H9 (cell line): ENCODE results near the gene ZFP57. TPM values are rescaled to one million over a fixed set of nuclear protein-coding genes. Genes with fewer than 3 reads are reported as not detected.

Experiments
- DNase-seq: peaks from one replicate; pipeline ENCODE4 v3.0.0-alpha.2; 2017
- H2AFZ ChIP-seq: one replicate; pipeline ENCODE4 v1.6.1; 2013; ENCODE audit warnings: mild to moderate bottlenecking, low read length, control low read depth, moderate library complexity
- H2AK5ac ChIP-seq: 2 replicates; pipeline ENCODE4 v1.6.1; 2013; ENCODE audit warnings: low read length, control low read depth, mixed read lengths; ENCODE audit not compliant: insufficient read length
- H2BK120ac ChIP-seq: one replicate; pipeline ENCODE4 v1.6.1; 2013; ENCODE audit warnings: low read depth, mild to moderate bottlenecking, low read length, control low read depth, inconsistent platforms; ENCODE audit not compliant: poor library complexity, severe bottlenecking
- H2BK12ac ChIP-seq: 2 replicates; pipeline ENCODE4 v1.6.1; 2013; ENCODE audit warnings: low read length, control low read depth, mixed read lengths, low read depth; ENCODE audit not compliant: insufficient read length
- H2BK15ac ChIP-seq: 2 replicates; pipeline ENCODE4 v1.6.1; 2013; ENCODE audit warnings: low read depth, low read length, control low read depth
- H2BK20ac ChIP-seq: one replicate; pipeline ENCODE4 v1.6.1; 2013; ENCODE audit warnings: low read depth, mild to moderate bottlenecking, low read length, control low read depth, inconsistent platforms; ENCODE audit not compliant: poor library complexity, severe bottlenecking
- H2BK5ac ChIP-seq: 2 replicates; pipeline ENCODE4 v1.6.1; 2013; ENCODE audit warnings: low read length, control low read depth, mixed read lengths; ENCODE audit not compliant: insufficient read length
- H3K14ac ChIP-seq: 2 replicates; pipeline ENCODE4 v1.6.1; 2013; ENCODE audit warnings: low read length, control low read depth; ENCODE audit not compliant: insufficient read depth
- H3K18ac ChIP-seq: 2 replicates; pipeline ENCODE4 v1.6.1; 2013; ENCODE audit warnings: low read depth, mild to moderate bottlenecking, mixed read lengths, low read length, control low read depth; ENCODE audit not compliant: insufficient read length
- H3K23ac ChIP-seq: 2 replicates; pipeline ENCODE4 v1.6.1; 2013; ENCODE audit warnings: low read length, control low read depth, mixed read lengths, low read depth; ENCODE audit not compliant: insufficient read length
- H3K23me2 ChIP-seq: 2 replicates; pipeline ENCODE4 v1.6.1; 2013; ENCODE audit warnings: low read depth, mild to moderate bottlenecking, mixed read lengths, low read length, control low read depth; ENCODE audit not compliant: insufficient read length, poor library complexity, severe bottlenecking
- H3K27ac ChIP-seq: 2 replicates; pipeline ENCODE4 v1.5.1; 2013; ENCODE audit warnings: low read length, control low read depth, mixed read lengths, low read depth; ENCODE audit not compliant: insufficient read length
- H3K27me3 ChIP-seq: 2 replicates; pipeline ENCODE4 v1.6.1; 2013; ENCODE audit warnings: low read length, control low read depth, inconsistent platforms; ENCODE audit not compliant: insufficient read depth
- H3K4ac ChIP-seq: 2 replicates; pipeline ENCODE4 v1.6.1; 2013; ENCODE audit warnings: low read depth, mild to moderate bottlenecking, control low read depth, inconsistent platforms, low read length, moderate library complexity
- H3K4me1 ChIP-seq: 2 replicates; pipeline ENCODE4 v1.6.1; 2013; ENCODE audit warnings: low read length, control low read depth, inconsistent platforms; ENCODE audit not compliant: insufficient read depth
- H3K4me2 ChIP-seq: 2 replicates; pipeline ENCODE4 v1.6.1; 2013; ENCODE audit warnings: low read length, control low read depth, mixed read lengths; ENCODE audit not compliant: insufficient read length, insufficient read depth
- H3K56ac ChIP-seq: 2 replicates; pipeline ENCODE4 v1.6.1; 2013; ENCODE audit warnings: low read depth, mild to moderate bottlenecking, mixed read lengths, low read length, control low read depth; ENCODE audit not compliant: insufficient read length
- H3K79me1 ChIP-seq: 2 replicates; pipeline ENCODE4 v1.6.1; 2013; ENCODE audit warnings: low read depth, mild to moderate bottlenecking, moderate library complexity, low read length, control low read depth, inconsistent platforms; ENCODE audit not compliant: insufficient read depth, poor library complexity, severe bottlenecking
- H3K79me2 ChIP-seq: 2 replicates; pipeline ENCODE4 v1.6.1; 2013; ENCODE audit warnings: low read length, control low read depth, inconsistent platforms; ENCODE audit not compliant: insufficient read depth
- H3K9ac ChIP-seq: 2 replicates; pipeline ENCODE4 v1.6.1; 2013; ENCODE audit warnings: low read length, control low read depth, mixed read lengths; ENCODE audit not compliant: insufficient read length; ENCODE audit errors: extremely low read depth
- H3K9me3 ChIP-seq: one replicate; pipeline ENCODE4 v1.6.1; 2013; ENCODE audit warnings: low read depth, low read length, inconsistent platforms; ENCODE audit not compliant: control insufficient read depth
- H3T11ph ChIP-seq: one replicate; pipeline ENCODE4 v1.6.1; 2013; ENCODE audit warnings: mild to moderate bottlenecking, low read length, control low read depth, inconsistent platforms
- H4K20me1 ChIP-seq: one replicate; pipeline ENCODE4 v1.6.1; 2013; ENCODE audit not compliant: control insufficient read depth, insufficient read length, insufficient read depth
- H4K5ac ChIP-seq: 2 replicates; pipeline ENCODE4 v1.6.1; 2013; ENCODE audit warnings: low read depth, mild to moderate bottlenecking, mixed read lengths, low read length, control low read depth; ENCODE audit not compliant: insufficient read length
- H4K8ac ChIP-seq: replicated peaks from 2 replicates; pipeline ENCODE4 v1.6.1; 2013; ENCODE audit warnings: low read length, control low read depth, mixed read lengths, low read depth; ENCODE audit not compliant: insufficient read length
- H4K91ac ChIP-seq: 2 replicates; pipeline ENCODE4 v1.6.1; 2013; ENCODE audit warnings: low read depth, mild to moderate bottlenecking, moderate library complexity, mixed read lengths, low read length, control low read depth; ENCODE audit not compliant: insufficient read length
- H3K27ac Mint-ChIP-seq, 3 experiments: 2 replicates in 2 of 3; 3 replicates in 1 of 3; pipeline ENCODE4 v1.8.0; 2020 to 2021; ENCODE audit warnings: mixed read lengths in 3 of 3, mild to moderate bottlenecking in 1 of 3, moderate library complexity in 1 of 3
- H3K27me3 Mint-ChIP-seq: 2 replicates; pipeline ENCODE4 v1.8.0; 2021; ENCODE audit warnings: low read depth, mild to moderate bottlenecking, moderate library complexity, mixed read lengths
- H3K36me3 Mint-ChIP-seq, 3 experiments: 2 replicates in 2 of 3; 3 replicates in 1 of 3; pipeline ENCODE4 v1.8.0; 2020 to 2021; ENCODE audit warnings: low read depth in 3 of 3, mixed read lengths in 3 of 3; ENCODE audit not compliant: insufficient read depth in 1 of 3
- H3K4me1 Mint-ChIP-seq, 2 experiments: 2 replicates each; pipeline ENCODE4 v1.8.0; 2020; ENCODE audit warnings: mixed read lengths in 2 of 2
- H3K4me3 Mint-ChIP-seq, 2 experiments: 2 replicates in 1 of 2; 3 replicates in 1 of 2; pipeline ENCODE4 v1.8.0; 2020 to 2021; ENCODE audit warnings: mild to moderate bottlenecking in 2 of 2, mixed read lengths in 2 of 2, moderate library complexity in 1 of 2
- H3K9me3 Mint-ChIP-seq, 2 experiments: 2 replicates in 1 of 2; 3 replicates in 1 of 2; pipeline ENCODE4 v1.8.0; 2020; ENCODE audit warnings: mild to moderate bottlenecking in 2 of 2, mixed read lengths in 2 of 2, moderate library complexity in 1 of 2
- WGBS: extraction: QIAGEN DNeasy Blood & Tissue Kit; methylation state at CpG from one replicate; pipeline ENCODE4 v1.1.7; 2013; ENCODE audit warnings: missing lambda C conversion rate, low lambda C conversion rate, mixed read lengths; ENCODE audit not compliant: insufficient read length; ENCODE audit errors: extremely low coverage; 5-methylcytosine and 5-hydroxymethylcytosine counted together
- total RNA-seq: library from RNA; stranded (reverse); gene quantifications from 2 replicates; pipeline ENCODE4 v1.2.1, GENCODE V29; 2021
- TF ChIP-seq, protein P1 (sequence below): fragments of 200-600 bp; sonication (generic); conservative IDR thresholded peaks from 3 replicates; pipeline ENCODE4 v1.8.0; 2021; ENCODE audit warnings: antibody characterized with exemption, mild to moderate bottlenecking

Gene ZFP57
- total RNA-seq, 1 experiment from 2014 or later = 1.7 TPM

DNA sequence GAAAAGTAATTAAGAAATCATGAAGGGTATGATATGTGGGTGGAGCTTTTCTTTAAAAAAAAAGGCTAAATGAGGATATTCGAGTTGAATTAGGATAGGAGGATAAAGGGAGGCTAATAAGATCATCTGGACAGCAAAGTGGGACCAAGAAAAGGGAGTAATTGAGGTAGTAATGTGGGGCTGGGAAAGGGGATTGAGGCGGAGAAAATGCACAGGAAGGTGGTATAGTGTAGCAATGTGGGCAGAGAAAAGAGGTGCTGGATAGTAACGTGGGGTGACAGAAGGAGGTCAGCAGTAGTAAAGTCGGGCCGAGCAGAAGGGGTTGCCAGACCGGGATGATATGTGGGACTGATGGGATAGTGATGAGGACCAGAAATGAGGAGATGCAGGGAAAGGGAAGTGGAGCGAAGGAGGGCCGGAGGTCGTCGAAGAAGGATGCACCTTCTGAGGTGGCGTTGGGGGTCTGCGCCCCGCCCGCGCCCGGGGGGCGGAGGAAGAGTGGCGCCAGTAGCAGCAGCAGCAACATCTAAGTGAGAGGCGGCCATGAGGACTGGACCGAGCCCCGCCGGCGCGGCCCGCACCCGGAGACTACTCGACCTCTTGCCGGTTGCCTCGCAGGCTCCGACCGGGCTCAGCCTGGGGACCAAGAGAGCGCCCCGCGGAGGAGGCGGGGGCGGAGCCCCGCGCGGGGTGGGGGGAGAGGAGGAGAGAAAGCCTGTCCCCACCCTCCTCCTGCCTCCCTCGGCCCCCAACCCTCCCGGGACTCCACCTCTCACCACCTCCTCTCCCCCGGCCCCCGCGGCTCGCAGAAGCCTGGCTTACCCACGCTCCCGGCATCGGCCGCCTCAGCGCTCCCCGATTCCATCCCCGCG, 48.9 kb downstream of the ZFP57 start:
- no peak overlapping the region for H4K91ac ChIP-seq
- Mint-ChIP-seq H3K4me1 (peaks cover 55 to 56% of the 10 kb centered on the region in 2 experiments), H3K27ac (peak overlapping the region; percentile 32 to 87 (median 83)), H3K9me3 (peaks cover 0 to 5% of the 10 kb centered on the region in 2 experiments; a peak in 2 of 5 replicates), H3K36me3 (peaks cover 0 to 17% (median 9%) of the 10 kb centered on the region in 3 experiments; a peak in 5 of 7 replicates), H3K4me3 (peak overlapping the region; percentile 88 to 92), H3K27me3 (no peaks in the 10 kb centered on the region; the same call in none of the 2 replicates)
- no peak overlapping the region for H2BK12ac ChIP-seq
- WGBS = no CpG with 5 or more reads among the region's 53 CpGs
- H3K14ac ChIP-seq = peak overlapping the region; percentile 0; the same call in 1 of the 2 replicates
- H3K79me1 ChIP-seq = no peaks in the 10 kb centered on the region
- peak overlapping the region; percentile 27 for H3K9ac ChIP-seq
- H2BK20ac ChIP-seq = no peak overlapping the region
- peak overlapping the region; percentile 93 for H3K4me2 ChIP-seq
- no peaks in the 10 kb centered on the region for H4K20me1 ChIP-seq
- no peak overlapping the region for H3K18ac ChIP-seq
- TF ChIP-seq, protein P1, sequence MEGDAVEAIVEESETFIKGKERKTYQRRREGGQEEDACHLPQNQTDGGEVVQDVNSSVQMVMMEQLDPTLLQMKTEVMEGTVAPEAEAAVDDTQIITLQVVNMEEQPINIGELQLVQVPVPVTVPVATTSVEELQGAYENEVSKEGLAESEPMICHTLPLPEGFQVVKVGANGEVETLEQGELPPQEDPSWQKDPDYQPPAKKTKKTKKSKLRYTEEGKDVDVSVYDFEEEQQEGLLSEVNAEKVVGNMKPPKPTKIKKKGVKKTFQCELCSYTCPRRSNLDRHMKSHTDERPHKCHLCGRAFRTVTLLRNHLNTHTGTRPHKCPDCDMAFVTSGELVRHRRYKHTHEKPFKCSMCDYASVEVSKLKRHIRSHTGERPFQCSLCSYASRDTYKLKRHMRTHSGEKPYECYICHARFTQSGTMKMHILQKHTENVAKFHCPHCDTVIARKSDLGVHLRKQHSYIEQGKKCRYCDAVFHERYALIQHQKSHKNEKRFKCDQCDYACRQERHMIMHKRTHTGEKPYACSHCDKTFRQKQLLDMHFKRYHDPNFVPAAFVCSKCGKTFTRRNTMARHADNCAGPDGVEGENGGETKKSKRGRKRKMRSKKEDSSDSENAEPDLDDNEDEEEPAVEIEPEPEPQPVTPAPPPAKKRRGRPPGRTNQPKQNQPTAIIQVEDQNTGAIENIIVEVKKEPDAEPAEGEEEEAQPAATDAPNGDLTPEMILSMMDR = no peak
- no peaks in the 10 kb centered on the region for H3K9me3 ChIP-seq
- DNase-seq = peak; percentile 81
- H3K23ac ChIP-seq = no peak overlapping the region
- no peak overlapping the region for H2AK5ac ChIP-seq
- H2BK120ac ChIP-seq = no peak overlapping the region
- peaks cover 2% of the 10 kb centered on the region; the same call in 1 of the 2 replicates for H3K79me2 ChIP-seq
- H4K5ac ChIP-seq = no peak overlapping the region
- H3T11ph ChIP-seq = no peak overlapping the region
- no peak overlapping the region for H4K8ac ChIP-seq
- no peak overlapping the region for H3K56ac ChIP-seq
- H3K4ac ChIP-seq = no peak overlapping the region
- H3K27me3 ChIP-seq = no peaks in the 10 kb centered on the region
- H2AFZ ChIP-seq = no peak overlapping the region
- peaks cover 4% of the 10 kb centered on the region; the same call in 1 of the 2 replicates for H3K4me1 ChIP-seq
- H2BK5ac ChIP-seq = no peak overlapping the region
- H3K23me2 ChIP-seq = peaks cover 38% of the 10 kb centered on the region
- H2BK15ac ChIP-seq = no peak overlapping the region
- H3K27ac ChIP-seq = no peak overlapping the region
